NCI-H1694 treated with DMSO at 0.1 percent for 48 hours (cell line): ENCODE data around the gene PACSIN2.
A peak's percentile ranks its signal among the peaks of the same experiment; 100 is the strongest.
"Not testable (repeated sequence)": the region's sequence is repeated elsewhere in the genome, so short reads cannot be mapped to it uniquely, and the experiment has no call there.

Experiments used
- DNase-seq: peaks from one replicate; lab custom pipeline; 2025; lab: John Stamatoyannopoulos, UW

The PACSIN2 gene

GRCh38 chr22:42926104-42926503 is 88.8 kb downstream of the PACSIN2 start:
- DNase-seq: no peak

GRCh38 chr22:42925598-42925997 is 89.4 kb downstream of the PACSIN2 start:
- no peak for DNase-seq

- not testable (repeated sequence) for DNase-seq
Observed at GRCh38 chr22:42925031-42925430, 89.9 kb downstream of the PACSIN2 start.

GRCh38 chr22:42924436-42924835 is 90.5 kb downstream of the PACSIN2 start:
- DNase-seq: no peak

- no peak for DNase-seq
Observed at GRCh38 chr22:42922374-42923191, 92.4 kb downstream of the PACSIN2 start.

- DNase-seq: no peak
Observed at GRCh38 chr22:42920101-42920820, 94.7 kb downstream of the PACSIN2 start.

GRCh38 chr22:42919199-42919598 is 95.8 kb downstream of the PACSIN2 start:
- no peak for DNase-seq

- DNase-seq: no peak
Observed at GRCh38 chr22:42918500-42918899, 96.4 kb downstream of the PACSIN2 start.

GRCh38 chr22:42917358-42917757 is 97.6 kb downstream of the PACSIN2 start:
- not testable (repeated sequence) for DNase-seq

- DNase-seq: no peak
Observed at GRCh38 chr22:42915980-42916765, 98.8 kb downstream of the PACSIN2 start.

GRCh38 chr22:42914511-42915076 is 100.4 kb downstream of the PACSIN2 start:
- no peak for DNase-seq

GRCh38 chr22:42913874-42914510 is 101.0 kb downstream of the PACSIN2 start:
- DNase-seq: no peak

- no peak for DNase-seq
Observed at GRCh38 chr22:42912059-42912458, 102.9 kb downstream of the PACSIN2 start.

- DNase-seq: peak; percentile 62
Observed at GRCh38 chr22:42910221-42910942, 104.6 kb downstream of the PACSIN2 start.

GRCh38 chr22:42909363-42910058 is 105.4 kb downstream of the PACSIN2 start:
- DNase-seq: peak; percentile 37

GRCh38 chr22:42908374-42908746 is 106.6 kb downstream of the PACSIN2 start:
- DNase-seq: no peak

- no peak for DNase-seq
Observed at GRCh38 chr22:42907404-42908373, 107.3 kb downstream of the PACSIN2 start.

- no peak for DNase-seq
Observed at GRCh38 chr22:42906605-42907348, 108.2 kb downstream of the PACSIN2 start.
